Nucleus accumbens (tissue), 56 donors: Measurements from ENCODE around the gene CCDC188.

Source experiments
- DNase-seq, 56 donors: peaks; one replicate each; lab custom pipeline; 2025; lab: John Stamatoyannopoulos, UW

Gene CCDC188

DNA sequence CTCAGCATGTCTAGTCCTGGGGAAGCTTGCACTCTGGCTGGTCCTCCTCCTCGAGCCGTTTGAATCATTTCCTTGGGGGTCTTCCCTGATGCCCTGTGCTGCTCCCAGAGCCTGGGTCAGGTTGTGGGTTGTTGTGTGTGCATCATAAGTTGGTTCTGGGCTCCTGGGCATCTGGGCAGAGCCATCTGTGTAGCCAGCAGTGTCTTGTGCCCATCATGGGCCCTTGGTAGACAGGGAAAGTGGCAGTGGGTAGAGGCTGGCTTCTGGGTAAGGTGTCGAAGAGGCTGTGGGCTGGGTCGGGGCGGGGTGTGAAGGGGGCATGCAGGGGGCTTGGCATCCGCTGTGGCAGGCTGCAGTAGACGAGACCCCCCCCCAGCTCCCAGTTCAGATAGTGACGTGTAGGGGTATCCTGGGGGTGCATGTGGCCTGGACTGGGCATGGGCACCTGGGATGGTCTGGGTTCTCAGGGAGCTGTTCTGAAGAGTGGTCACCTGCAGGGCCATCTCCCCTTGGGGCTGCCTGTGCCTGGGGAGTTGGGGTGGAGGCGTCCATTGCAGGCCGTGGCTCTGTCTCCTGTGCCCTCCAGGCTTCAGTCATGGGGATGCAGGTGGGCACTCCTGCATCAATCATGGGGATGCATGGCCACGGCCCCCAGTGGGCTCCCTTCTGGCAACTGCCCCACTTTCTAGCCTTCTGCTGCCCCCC is 26.6 kb downstream of the CCDC188 start:
- no peak for DNase-seq

GRCh38 chr22:20123366-20124082 is 27.3 kb downstream of the CCDC188 start:
- DNase-seq, result no peak

DNA sequence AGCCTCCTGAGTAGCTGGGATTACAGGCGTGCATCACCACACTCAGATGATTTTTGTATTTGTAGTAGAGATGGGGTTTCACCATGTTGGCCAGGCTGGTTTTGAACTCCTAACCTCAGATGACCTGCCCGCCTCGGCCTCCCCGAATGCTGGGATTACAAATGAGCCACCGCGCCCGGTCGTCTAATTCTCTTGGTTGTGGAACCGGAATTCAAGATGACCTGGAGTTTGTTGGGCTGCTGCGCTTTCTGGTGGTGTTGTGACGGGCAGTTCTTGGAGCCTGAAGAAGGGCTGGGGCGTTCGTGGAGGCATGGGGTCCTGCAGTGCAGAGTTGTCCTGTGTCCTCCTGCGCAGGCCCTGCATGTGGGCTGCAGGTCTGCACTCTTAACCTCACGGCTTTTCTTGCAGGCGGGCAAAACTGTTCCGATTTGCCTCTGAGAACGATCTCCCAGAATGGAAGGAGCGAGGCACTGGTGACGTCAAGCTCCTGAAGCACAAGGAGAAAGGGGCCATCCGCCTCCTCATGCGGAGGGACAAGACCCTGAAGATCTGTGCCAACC is 28.9 kb downstream of the CCDC188 start:
- no peak for DNase-seq

- no peak for DNase-seq
Observed at GRCh38 chr22:20118300-20119020, 32.4 kb downstream of the CCDC188 start.

DNA sequence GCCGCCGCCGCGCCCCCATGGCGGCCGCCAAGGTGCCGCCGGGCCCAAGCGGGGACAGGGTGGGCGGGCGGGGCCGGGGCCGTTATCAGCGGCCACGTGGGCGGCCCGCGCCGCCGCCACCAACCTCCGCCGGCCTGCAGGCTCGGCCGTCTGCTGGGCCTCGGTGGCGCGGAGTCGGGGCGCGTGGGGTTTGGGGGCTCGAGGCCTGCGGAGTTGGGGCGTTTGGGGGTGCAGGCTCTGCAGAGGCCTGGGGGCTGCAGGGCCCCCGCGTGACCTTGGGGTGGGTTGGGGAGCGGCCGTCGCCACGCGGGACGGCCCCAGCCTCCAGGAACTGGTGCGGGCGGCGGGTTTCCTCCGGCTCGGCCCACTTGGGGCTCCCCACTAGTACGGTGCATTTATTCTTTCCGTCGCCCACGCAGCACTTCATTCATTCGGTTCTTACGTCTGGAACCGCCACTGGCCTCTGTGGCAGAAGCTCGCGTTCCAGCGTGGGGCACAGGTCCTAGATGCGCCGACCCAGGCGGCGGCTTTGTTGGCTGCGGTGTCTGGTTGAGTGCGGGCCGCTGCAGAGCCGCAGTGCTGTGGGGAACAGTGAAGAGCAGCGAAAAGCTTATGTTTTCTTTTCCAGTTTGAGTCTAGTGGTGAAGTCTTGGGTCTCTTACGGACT is 33.1 kb downstream of the CCDC188 start:
- DNase-seq, result peak in 3 of 56 donors; percentile 33 to 50 (median 45)

DNA sequence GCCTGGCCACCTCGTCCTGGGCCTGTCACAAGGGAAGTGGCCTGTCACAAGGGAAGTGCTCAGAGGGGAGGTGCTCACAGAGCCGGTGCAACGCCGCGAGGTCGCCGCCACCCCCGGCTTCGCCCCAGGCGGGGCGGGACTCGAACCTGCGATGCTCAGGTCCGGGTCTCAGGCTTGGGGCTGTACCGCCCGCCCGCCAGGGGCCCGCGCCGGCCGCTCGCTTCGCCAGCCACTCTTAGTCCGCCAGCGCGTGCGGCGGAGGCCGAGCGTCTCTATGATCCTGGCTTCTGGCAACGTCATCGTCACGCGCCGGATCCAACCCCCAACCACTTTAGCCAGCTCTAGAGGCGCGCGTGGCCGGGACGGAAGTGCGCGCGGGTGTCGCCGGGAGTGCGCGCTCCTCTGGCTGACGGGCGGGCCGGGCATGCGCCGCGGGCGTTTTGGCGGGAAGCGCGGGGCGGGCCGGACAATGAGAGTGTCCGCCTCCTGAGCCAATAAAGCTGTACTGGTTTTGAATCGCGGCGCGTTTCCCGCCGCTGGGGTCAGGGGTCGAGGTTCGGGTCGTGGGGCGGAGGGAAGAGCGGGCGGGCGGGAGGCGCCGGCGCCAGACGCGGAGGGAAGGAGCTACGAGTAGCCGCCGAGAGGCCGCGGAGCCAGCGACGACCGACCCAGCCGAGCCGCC is 33.8 kb downstream of the CCDC188 start, which contains the start of gene TRMT2A:
Gene TRMT2A (minus strand): TSS at position 276 of the 682 bp plus-strand sequence. CDS start 320 bp downstream, outside the sequence.
- DNase-seq, result peak; percentile 74 to 98 (median 95)

GRCh38 chr22:20116376-20116950 is 34.4 kb downstream of the CCDC188 start:
- no peak for DNase-seq

DNA sequence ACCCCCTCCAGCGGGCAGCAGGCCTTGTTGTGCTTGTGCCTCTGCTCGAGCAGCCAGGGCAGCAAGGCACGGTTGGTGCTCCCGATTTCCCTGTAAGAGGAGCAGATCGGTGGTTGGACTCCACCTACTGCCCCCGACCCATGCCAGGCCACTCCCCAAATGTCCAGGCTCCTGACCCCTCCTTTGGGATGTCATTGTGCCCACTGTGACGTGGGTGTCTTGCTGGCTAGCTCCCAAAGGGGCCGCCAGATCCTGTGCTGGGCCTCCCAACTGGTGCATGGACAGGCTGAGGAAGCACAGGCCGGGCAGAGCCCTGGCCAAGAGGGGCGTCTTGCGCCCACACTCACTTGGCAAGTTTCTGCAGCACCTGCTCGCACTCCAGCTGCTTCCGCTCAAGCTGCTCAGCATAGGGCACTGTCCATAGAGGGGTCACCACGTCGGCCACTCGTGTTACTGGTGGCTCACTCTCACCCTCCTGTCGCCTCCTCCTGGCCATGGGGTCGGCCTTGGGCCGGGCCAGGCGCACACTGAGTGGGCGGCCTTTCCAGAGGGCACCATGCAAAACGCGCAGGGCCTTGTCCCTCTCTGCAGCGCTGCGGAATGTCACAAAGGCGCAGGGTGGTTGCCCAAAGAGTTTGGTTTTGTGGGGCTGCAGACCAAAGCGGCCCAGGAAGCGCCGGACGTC is 35.0 kb downstream of the CCDC188 start, which contains the start of gene RANBP1:
Gene RANBP1 (plus strand): TSS at position 414 of the 685 bp plus-strand sequence. CDS start 81 bp downstream, at position 495.
- no peak for DNase-seq

DNA sequence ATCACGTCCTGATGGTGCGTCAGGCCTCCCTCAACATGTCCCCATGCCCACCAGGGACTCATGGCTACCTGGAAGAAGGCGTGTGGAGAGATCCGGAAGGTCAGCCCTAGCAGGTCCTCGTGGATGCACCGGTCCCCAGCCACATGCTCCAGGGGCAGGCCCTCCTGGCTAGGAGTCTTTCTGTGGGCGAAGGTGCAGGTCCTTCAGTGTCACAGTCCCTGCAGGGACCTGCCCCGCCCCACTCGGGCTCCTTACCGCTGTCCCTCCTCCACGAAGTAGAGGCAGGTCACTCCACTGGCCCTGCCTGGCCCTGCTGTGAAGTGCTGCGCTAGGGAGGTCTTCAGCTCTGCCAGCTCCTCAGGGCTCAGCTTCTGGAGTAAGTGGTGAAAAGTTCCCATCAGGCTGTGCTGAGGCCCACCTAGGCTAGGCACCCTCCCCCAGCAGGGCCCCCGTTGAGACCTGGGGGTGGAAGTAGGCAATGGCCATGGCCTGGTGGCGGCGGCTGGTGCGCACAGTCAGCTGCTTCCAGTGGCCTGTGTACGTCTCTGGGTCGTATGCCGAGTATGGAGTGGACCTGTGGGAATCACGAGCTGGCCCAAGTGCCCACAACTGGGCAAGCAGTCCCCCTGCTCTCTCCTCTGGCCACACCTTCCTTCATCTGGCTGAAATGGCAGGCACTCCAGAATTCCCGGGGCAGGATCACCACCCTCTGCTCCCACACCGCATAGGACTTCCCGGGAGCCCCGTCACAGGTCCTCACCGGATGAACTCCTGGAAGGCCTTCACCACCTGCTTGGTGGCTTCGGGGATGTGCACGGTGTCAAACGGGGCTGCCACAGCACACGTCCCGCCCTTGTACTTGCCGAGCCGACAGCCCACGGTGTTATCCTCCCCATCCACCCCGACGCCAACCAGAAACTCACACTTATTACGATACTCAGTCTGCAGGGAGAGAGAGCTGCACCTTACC is 36.1 kb downstream of the CCDC188 start:
- no peak for DNase-seq

GRCh38 chr22:20113551-20114310 is 37.1 kb downstream of the CCDC188 start:
- no peak for DNase-seq

- DNase-seq, result no peak
Observed at GRCh38 chr22:20112623-20113511, 38.0 kb downstream of the CCDC188 start.

DNA sequence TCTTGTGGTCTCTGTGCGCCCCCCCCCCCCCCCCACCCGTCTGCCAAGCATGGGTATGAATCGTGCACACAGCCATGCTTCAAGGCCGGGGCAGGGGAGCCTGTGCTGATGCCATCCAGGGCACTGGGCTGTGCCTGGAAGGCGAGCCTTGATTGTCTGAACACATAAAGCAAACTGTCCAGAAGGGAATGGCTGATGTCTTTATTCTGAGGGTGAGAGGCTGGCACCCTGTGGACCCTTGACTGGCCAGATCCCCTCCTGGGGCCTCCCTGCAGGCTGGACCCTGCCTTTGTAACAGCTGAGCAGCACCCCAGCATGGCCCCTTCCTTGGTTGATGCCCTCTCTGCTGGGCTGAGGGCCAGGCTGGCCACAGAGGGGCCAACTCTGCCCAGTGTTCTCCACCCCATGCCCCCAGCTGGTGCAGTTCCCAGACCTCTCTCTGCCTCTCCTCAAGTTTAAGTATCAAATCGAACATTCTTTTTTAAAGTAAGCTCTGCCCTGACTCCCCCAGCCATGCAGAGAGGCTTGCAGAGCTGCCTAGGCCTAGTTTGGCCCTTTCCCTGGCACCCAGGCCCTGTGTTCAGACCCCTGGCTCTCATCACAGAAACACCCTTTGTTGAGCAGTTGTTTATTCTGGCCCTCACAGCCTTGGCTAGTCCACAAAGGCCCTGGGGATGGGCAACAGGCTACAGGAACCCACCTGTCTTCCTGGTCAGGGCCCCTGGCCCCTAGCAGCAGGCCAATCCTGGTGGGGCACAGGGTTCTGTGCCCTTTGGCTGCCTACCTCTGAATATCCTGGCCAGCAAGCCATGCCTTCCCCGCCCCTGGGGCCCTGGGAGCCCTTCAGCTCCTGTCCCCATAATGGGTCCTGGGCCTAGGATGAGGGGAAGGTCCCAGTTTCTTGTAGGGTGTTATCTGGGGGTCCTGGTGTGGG is 38.9 kb downstream of the CCDC188 start:
- peak in 12 of 56 donors; percentile 11 to 60 (median 29) for DNase-seq

- no peak for DNase-seq
Observed at GRCh38 chr22:20111045-20111688, 39.7 kb downstream of the CCDC188 start.
